K562 (cell line): ENCODE results near the gene GNAZ. TPM values are rescaled to one million over a fixed set of nuclear protein-coding genes. Genes with fewer than 3 reads are reported as not detected.

Source experiments
- CREB1 ChIP-seq, 2 experiments: sonication (generic) in 1 of 2; formaldehyde crosslinking in 1 of 2; IDR thresholded peaks; 2 replicates each; pipeline versions ENCODE4 v1.6.1 to v1.8.0; 2012 to 2022; ENCODE audit warnings: inconsistent platforms in 1 of 2, mild to moderate bottlenecking in 1 of 2, missing genetic modification reagents in 1 of 2, moderate library complexity in 1 of 2
- E4F1 ChIP-seq: fragments of 250-450 bp; sonication (Bioruptor Pico); IDR thresholded peaks from 2 replicates; pipeline ENCODE4 v1.5.0; 2021; ENCODE audit warnings: mild to moderate bottlenecking, borderline replicate concordance
- GABPB2 ChIP-seq: fragments of 250-450 bp; sonication (Bioruptor Pico); conservative IDR thresholded peaks from 2 replicates; pipeline ENCODE4 v1.5.1; 2021; ENCODE audit warnings: mild to moderate bottlenecking
- GATAD2B ChIP-seq: fragments of 450-650 bp; IDR thresholded peaks from 2 replicates; pipeline ENCODE4 v1.6.1; 2017; ENCODE audit warnings: mild to moderate bottlenecking, borderline replicate concordance
- HDAC1 ChIP-seq, 2 experiments: fragments of 450-650 bp; IDR thresholded peaks; 2 replicates each; pipeline ENCODE4 v1.6.1; 2016 to 2017; ENCODE audit warnings: inconsistent platforms in 1 of 2, mild to moderate bottlenecking in 1 of 2, moderate library complexity in 1 of 2
- MCM7 ChIP-seq, 2 experiments: fragments of 450-650 bp; IDR thresholded peaks; 2 replicates each; pipeline ENCODE4 v1.6.1; 2016 to 2018
- MYBL2 ChIP-seq, 2 experiments: fragments of 450-650 bp in 1 of 2; sonication (generic) in 1 of 2; formaldehyde crosslinking in 1 of 2; IDR thresholded peaks; 2 replicates each; pipeline versions ENCODE4 v1.6.1 to v1.8.1; 2017 to 2022; ENCODE audit warnings: borderline replicate concordance in 1 of 2, inconsistent platforms in 1 of 2, low read depth in 1 of 2, mild to moderate bottlenecking in 1 of 2, missing genetic modification reagents in 1 of 2, moderate library complexity in 1 of 2
- NR2C1 ChIP-seq, 2 experiments: fragments of 450-650 bp; IDR thresholded peaks; 2 replicates each; pipeline ENCODE4 v1.6.1; 2017; ENCODE audit warnings: mild to moderate bottlenecking in 2 of 2, antibody characterized with exemption in 1 of 2, inconsistent platforms in 1 of 2, missing compliant biosample characterization in 1 of 2, missing genetic modification characterization in 1 of 2
- PHB ChIP-seq: fragments of 250-450 bp; sonication (Bioruptor Pico); IDR thresholded peaks from 2 replicates; pipeline ENCODE4 v1.5.0; 2021
- SMAD4 ChIP-seq: fragments of 250-450 bp; sonication (Bioruptor Pico); conservative IDR thresholded peaks from 2 replicates; pipeline ENCODE4 v1.8.0; 2021; ENCODE audit warnings: inconsistent platforms, mild to moderate bottlenecking, moderate library complexity
- SPI1 ChIP-seq: IDR thresholded peaks from 2 replicates; pipeline ENCODE4 v1.6.1; 2011; ENCODE audit warnings: low read depth, low read length, control low read depth, borderline replicate concordance
- SRSF9 ChIP-seq: fragments of 200-400 bp; formaldehyde crosslinking; IDR thresholded peaks from 2 replicates; pipeline ENCODE4 v1.6.1; 2017; ENCODE audit warnings: low read depth, low read length, borderline replicate concordance
- TAF7 ChIP-seq: fragments of 450-650 bp; IDR thresholded peaks from 2 replicates; pipeline ENCODE4 v1.6.1; 2016; ENCODE audit warnings: missing genetic modification characterization, missing compliant biosample characterization
- TAF9B ChIP-seq: fragments of 450-650 bp; IDR thresholded peaks from 2 replicates; pipeline ENCODE4 v1.6.1; 2018; ENCODE audit warnings: mild to moderate bottlenecking; ENCODE audit not compliant: partially characterized antibody
- ZBTB33 ChIP-seq: sonication (generic); formaldehyde crosslinking; IDR thresholded peaks from 2 replicates; pipeline ENCODE4 v1.8.1; 2023; ENCODE audit warnings: mild to moderate bottlenecking, missing genetic modification reagents
- ZNF253 ChIP-seq: fragments of 250-450 bp; sonication (Bioruptor Pico); conservative IDR thresholded peaks from 2 replicates; pipeline ENCODE4 v1.6.1; 2021; ENCODE audit warnings: mild to moderate bottlenecking
- ZNF384 ChIP-seq: IDR thresholded peaks from 2 replicates; pipeline ENCODE4 v1.6.1; 2012; ENCODE audit warnings: low read depth, low read length, improper control_type of control experiment
- ZNF445 ChIP-seq: fragments of 250-450 bp; sonication (Bioruptor Pico); IDR thresholded peaks from 2 replicates; pipeline ENCODE4 v1.4.0; 2020; ENCODE audit warnings: low read depth, mild to moderate bottlenecking, moderate library complexity
- polyA plus RNA-seq, 8 experiments: library from polyadenylated mRNA; depleted of rRNA in 4 of 8; stranded (reverse) in 5 of 8; unstranded in 3 of 8; fragments of >200 nt; fragmentation: Nextera tagmentation in 2 of 8; fragmentation: Illumina TruSeq in 1 of 8; extraction: Ambion mirVana in 2 of 8; extraction: Trizol in 1 of 8; gene quantifications; 2 replicates each; pipeline versions ENCODE4 v1.2.1 to v1.2.3, GENCODE V29; 2011 to 2014; ENCODE audit warnings: inconsistent platforms in 1 of 8, missing spikeins in 1 of 8
- total RNA-seq, 7 experiments: library from RNA; depleted of rRNA in 6 of 7; stranded (reverse); fragments of >200 nt in 6 of 7; fragmentation: Illumina TruSeq in 2 of 7; extraction: Trizol in 2 of 7; gene quantifications; 2 replicates each; pipeline versions ENCODE4 v1.2.1 to v1.2.3, GENCODE V29; 2011 to 2021; ENCODE audit warnings: low replicate concordance in 1 of 7
- TF ChIP-seq, protein P1 (sequence below), 2 experiments: fragments of 450-650 bp in 1 of 2; sonication (generic) in 1 of 2; formaldehyde crosslinking; conservative IDR thresholded peaks; 2 replicates each; pipeline versions ENCODE4 v1.4.0 to v1.8.1; 2020 to 2022; ENCODE audit warnings: mild to moderate bottlenecking in 1 of 2, missing genetic modification reagents in 1 of 2

GNAZ gene
- total and polyA plus RNA-seq, 9 of the 15 experiments (the other 6 are each of a cell fraction or from before 2014, with no cell fraction given): 0.04 to 0.22 (median 0.13) TPM; not detected in 3

DNA sequence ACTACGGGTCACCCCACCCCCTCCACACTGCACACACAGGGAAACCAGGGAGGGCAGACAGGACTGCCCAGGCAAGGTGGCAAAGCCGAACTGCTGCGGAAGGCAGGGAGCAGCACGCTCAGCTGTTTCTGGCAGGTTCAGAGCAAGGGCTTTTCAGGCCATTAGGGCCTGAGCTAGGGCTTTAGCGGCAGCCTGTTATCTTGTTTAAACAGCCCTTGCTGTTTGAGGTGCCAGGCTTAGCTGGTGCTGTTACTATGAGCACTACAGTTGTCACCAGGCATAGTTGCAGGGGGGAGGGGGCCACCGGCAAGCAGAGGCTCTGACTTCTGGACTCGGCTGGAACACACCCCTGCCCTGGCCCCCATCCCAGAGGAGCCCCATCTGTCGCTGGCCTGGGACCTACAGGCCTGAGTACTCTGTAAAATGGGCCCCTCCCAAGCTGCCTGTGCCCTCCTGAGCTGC, 36.6 kb downstream of the GNAZ start (continued):
- TF ChIP-seq ZNF253 (CRISPR knock-in tag) (no peak), GABPB2 (CRISPR knock-in tag) (no peak), E4F1 (CRISPR knock-in tag) (no peak), PHB (CRISPR knock-in tag) (no peak), SRSF9 (no peak), TAF9B (no peak), NR2C1 (IDR thresholded peaks at IDR 0.05) (no peak), NR2C1 (tag; IDR thresholded peaks at IDR 0.05) (no peak), HDAC1 (IDR thresholded peaks at IDR 0.05) (peak in 1 of 2 experiments; percentile 15; a peak in 1 of 4 replicates), MYBL2 (IDR thresholded peaks at IDR 0.05; ENCODE audit: low read depth) (no peak), MYBL2 (CRISPR knock-in tag; IDR thresholded peaks at IDR 0.05; ENCODE audit: borderline replicate concordance) (no peak), SMAD4 (no peak), MCM7 (IDR thresholded peaks at IDR 0.05) (0 out of 4 replicates have a peak, but pooled peaks of 1 of the 2 experiments have one; percentile 1), CREB1 (IDR thresholded peaks at IDR 0.05) (no peak), CREB1 (CRISPR knock-in tag; IDR thresholded peaks at IDR 0.05) (no peak), TAF7 (tag) (no peak), ZBTB33 (CRISPR knock-in tag) (no peak), ZNF445 (no peak), SPI1 (no peak), ZNF384 (no peak), GATAD2B (no peak)
- TF ChIP-seq, protein P1, sequence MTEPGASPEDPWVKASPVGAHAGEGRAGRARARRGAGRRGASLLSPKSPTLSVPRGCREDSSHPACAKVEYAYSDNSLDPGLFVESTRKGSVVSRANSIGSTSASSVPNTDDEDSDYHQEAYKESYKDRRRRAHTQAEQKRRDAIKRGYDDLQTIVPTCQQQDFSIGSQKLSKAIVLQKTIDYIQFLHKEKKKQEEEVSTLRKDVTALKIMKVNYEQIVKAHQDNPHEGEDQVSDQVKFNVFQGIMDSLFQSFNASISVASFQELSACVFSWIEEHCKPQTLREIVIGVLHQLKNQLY (CRISPR knock-in tag; conservative IDR thresholded peaks at IDR 0.05): 0 out of 4 replicates have a peak, but pooled peaks of 1 of the 2 experiments have one; percentile 16
